ENCODE data around the gene EIPR1.

Gene EIPR1

DNA sequence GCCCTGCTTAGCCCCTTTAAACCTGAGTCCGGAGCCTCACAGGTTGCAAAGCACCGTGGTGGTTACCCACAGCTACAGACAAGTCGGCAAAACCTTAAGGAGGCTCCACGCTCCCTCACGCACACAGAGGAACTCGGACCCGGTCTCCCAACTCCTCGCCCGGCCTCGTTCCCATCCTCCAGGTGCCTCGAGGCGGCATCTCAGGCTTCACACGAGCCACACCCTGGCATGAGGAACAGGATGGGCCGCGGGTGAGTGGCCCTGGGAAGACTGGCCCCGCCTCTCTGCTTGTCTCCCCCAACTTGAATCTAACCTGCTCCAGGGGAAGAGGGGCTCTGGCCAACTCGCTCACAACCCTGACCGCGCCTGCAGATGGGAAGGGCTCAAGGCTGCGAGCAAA lies 97.4 kb downstream of the EIPR1 start:
- DNase-seq (ENCODE audit: low spot score): no peak
- TF ChIP-seq, protein P1, sequence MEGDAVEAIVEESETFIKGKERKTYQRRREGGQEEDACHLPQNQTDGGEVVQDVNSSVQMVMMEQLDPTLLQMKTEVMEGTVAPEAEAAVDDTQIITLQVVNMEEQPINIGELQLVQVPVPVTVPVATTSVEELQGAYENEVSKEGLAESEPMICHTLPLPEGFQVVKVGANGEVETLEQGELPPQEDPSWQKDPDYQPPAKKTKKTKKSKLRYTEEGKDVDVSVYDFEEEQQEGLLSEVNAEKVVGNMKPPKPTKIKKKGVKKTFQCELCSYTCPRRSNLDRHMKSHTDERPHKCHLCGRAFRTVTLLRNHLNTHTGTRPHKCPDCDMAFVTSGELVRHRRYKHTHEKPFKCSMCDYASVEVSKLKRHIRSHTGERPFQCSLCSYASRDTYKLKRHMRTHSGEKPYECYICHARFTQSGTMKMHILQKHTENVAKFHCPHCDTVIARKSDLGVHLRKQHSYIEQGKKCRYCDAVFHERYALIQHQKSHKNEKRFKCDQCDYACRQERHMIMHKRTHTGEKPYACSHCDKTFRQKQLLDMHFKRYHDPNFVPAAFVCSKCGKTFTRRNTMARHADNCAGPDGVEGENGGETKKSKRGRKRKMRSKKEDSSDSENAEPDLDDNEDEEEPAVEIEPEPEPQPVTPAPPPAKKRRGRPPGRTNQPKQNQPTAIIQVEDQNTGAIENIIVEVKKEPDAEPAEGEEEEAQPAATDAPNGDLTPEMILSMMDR (IDR thresholded peaks at IDR 0.05; ENCODE audit: extremely low read depth, missing control alignments): no peak

DNA sequence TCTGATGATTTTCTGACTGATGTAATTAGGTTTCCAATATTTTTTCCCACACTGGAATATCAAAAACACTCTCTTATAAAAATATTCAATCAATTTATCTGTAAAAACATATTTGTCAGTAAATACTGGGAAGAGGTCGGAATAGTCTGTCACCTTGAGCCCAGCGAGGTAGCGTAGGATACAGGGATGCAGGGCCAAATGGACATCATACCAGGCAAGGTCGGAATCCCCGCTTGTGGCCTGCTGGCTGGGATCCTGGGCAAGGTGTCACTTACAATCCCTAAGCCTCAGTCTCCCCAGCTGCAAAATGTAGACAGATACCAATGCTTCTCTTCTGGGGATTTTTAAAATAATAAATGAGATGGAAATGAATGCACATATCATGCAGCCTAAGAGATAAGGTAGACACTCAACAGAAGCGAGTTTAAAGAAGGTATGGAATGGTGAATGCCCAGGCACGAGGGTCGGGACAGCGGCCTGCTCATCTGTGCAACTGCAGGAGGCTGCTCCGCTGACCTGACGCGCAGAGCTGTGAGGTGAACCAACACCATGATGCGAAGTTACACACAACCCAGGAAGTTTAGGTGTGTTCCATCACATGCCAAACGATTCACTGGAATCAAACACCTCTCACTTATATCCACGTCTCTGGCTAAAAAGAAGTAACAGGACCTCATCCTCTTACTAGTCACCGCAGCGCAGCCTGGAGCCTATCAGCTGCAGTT lies 98.2 kb downstream of the EIPR1 start:
- no peak for DNase-seq (ENCODE audit: low spot score)
- TF ChIP-seq, protein P1 (IDR thresholded peaks at IDR 0.05; ENCODE audit: extremely low read depth, missing control alignments): no peak

DNA sequence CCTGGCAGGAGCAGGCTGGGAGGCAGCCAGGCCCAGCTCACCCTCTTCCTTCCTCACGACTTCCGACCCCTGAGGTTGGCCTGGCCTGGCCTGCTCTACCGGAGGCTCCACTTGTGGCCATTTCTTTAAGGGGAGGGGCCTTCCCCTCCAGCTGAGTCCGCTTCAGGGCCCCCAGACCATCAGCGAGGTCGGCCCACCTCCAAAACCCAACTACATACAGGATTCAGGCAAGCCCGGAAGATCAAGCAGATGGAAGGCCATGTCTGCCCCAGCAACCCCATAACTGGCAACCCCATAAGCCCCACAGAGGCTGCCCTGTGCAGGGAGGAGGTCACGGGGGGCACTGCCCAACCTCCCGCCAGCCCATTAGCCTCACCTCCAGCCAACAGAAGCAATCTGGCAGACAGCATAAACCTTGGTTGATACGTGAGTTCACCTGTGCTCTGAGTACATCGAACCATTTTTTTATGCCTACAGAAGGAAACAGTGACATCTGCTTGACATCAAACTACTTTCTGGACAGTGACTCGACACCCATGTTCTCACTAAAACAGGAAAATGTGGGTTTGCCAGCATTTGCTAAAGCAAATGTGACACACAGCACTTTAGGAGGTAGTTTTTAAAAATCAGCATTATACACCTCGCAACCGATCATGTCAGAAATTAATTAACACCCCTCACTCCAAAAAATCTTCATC lies 98.9 kb downstream of the EIPR1 start:
- DNase-seq (ENCODE audit: low spot score): no peak
- TF ChIP-seq, protein P1 (IDR thresholded peaks at IDR 0.05; ENCODE audit: extremely low read depth, missing control alignments): no peak

DNA sequence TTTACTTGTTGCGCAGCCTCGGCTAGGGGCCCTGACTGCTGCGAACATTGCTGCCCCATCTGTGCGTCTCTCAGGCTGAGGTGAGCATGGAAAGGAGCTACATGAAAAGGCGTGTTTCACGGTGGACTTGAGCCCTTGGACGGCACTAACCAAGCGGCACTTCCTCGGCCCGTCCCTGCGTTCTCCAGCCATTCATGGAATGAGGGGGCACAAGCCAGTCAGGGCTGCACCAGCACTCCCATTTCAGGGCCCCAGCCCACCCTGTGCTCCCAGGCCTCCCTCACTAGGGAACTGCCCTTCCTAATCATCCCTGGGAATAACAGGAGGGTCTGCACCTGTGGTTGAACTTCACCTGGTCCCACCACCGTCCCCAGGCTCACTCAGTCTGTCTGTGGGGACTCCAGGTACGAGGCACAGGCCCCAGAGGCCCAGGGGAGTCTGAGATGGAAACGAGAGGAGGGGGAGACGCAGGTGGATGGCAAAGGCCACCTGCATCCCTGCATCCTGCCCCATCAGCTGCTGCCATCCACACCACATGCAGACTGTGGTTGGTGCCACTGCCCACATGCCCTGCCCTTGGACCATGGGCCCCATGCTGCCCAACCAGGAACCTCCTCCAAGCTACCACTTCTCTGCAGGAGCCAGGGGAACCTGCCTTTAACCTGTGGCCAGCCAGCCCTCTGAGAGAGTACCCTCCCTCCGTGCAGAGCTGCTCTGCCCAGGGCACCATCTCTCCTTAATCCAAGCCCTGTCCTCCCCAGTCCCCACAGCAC lies 99.7 kb downstream of the EIPR1 start:
- TF ChIP-seq, protein P1 (IDR thresholded peaks at IDR 0.05; ENCODE audit: extremely low read depth, missing control alignments): no peak
- DNase-seq (ENCODE audit: low spot score): no peak

DNA sequence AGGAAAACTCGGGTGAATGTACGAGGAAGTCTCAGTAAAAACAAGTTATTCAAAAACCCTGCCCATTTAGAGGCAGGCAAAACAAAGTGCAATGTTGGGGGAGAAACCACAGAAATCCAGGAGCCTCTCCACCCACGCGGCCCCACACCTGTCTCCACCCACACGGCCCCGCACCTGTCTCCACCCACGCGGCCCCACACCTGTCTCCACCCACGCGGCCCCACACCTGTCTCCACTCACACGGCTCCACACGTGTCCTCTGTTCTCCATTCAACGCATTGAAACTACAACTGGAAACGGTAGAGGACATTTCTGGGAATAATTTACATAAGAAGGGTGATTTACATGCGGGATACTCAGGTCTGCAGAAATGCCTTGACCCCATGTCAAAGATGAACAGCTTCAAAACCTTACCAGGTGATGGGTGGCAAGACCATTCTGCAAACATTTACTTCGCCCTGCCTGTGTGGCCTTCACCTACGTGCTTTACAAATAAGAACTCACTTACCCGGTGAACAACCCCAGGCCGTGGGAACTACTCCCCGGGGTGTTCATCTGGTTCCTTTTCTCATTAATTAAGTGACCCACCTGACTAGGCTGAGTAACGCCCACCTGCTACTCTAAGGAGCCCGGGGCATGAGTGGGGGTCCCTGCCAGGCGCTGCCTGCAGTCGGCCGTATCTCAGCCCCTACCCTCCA lies 100.4 kb downstream of the EIPR1 start:
- TF ChIP-seq, protein P1 (IDR thresholded peaks at IDR 0.05; ENCODE audit: extremely low read depth, missing control alignments): no peak

DNA sequence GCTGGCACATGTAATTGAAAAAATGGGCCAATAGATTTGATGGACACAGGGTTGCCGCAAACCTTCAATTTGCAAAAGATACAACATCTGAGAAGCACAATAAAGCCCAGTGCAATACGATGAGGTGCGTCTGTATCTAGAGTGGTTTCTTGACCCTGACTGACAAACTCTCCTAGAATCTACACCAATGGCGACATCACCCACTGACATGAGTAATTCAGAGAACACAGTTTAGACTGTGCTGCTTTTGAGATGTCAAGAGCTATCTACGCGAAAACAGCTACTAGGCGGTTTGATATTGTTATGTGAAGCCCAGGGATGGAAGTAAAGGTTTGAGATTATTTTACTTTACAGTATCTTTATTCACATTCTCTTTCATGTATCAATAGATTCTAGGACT lies 104.9 kb downstream of the EIPR1 start:
- no peak for DNase-seq (ENCODE audit: low spot score)
- TF ChIP-seq, protein P1 (IDR thresholded peaks at IDR 0.05; ENCODE audit: extremely low read depth, missing control alignments): no peak

More for the DNA sequence above, 100.4 kb downstream of the EIPR1 start:
- no peak for DNase-seq (ENCODE audit: low spot score)

Measured in GM20000 (cell line).